Chondrocyte (in vitro differentiated cells): ENCODE results near the gene ZNF474. TPM values are rescaled to one million over a fixed set of nuclear protein-coding genes. Genes with fewer than 3 reads are reported as not detected.

Experiments used
- DNase-seq: peaks from one replicate; pipeline ENCODE4 v3.0.0; 2021; ENCODE audit warnings: mixed read lengths, low spot score
- H3K27ac Mint-ChIP-seq: one replicate; pipeline ENCODE4 v1.8.0; 2021; ENCODE audit warnings: mild to moderate bottlenecking, moderate library complexity, mixed read lengths; ENCODE audit not compliant: unreplicated experiment
- H3K27me3 Mint-ChIP-seq: 2 replicates; pipeline ENCODE4 v1.8.0; 2021; ENCODE audit warnings: low read depth, mixed read lengths
- H3K36me3 Mint-ChIP-seq: 2 replicates; pipeline ENCODE4 v1.8.0; 2021; ENCODE audit warnings: low read depth, mixed read lengths
- H3K4me1 Mint-ChIP-seq: 2 replicates; pipeline ENCODE4 v1.8.0; 2021; ENCODE audit warnings: low read depth, mild to moderate bottlenecking, mixed read lengths
- H3K4me3 Mint-ChIP-seq: one replicate; pipeline ENCODE4 v1.8.0; 2021; ENCODE audit warnings: mild to moderate bottlenecking, moderate library complexity, mixed read lengths; ENCODE audit not compliant: unreplicated experiment
- H3K9me3 Mint-ChIP-seq: 2 replicates; pipeline ENCODE4 v1.8.0; 2021; ENCODE audit warnings: low read depth, mixed read lengths
- CTCF ChIP-seq: fragments of 200-600 bp; sonication (generic); IDR thresholded peaks from 2 replicates; pipeline ENCODE4 v1.5.0; 2021; ENCODE audit warnings: antibody characterized with exemption, mild to moderate bottlenecking, moderate library complexity
- total RNA-seq: library from RNA; stranded (reverse); gene quantifications from 3 replicates; pipeline ENCODE4 v1.2.1, GENCODE V29; 2021

ZNF474 gene
- total RNA-seq, 1 donor from 2014 or later = 0.25 TPM

GRCh38 chr5:122165559-122166078, 36.3 kb downstream of the ZNF474 start:
- no peaks in the 10 kb centered on the region for H3K36me3 Mint-ChIP-seq
- DNase-seq = no peak

GRCh38 chr5:122169350-122170103, 40.2 kb downstream of the ZNF474 start:
- DNase-seq = no peak
- Mint-ChIP-seq H3K27ac (no peak overlapping the region), H3K27me3 (no peaks in the 10 kb centered on the region), H3K4me3 (no peak overlapping the region), H3K4me1 (peaks cover 35% of the 10 kb centered on the region), H3K9me3 (no peaks in the 10 kb centered on the region), H3K36me3 (no peaks in the 10 kb centered on the region)
- TF ChIP-seq CTCF = no peak

More at GRCh38 chr5:122165559-122166078, 36.3 kb downstream of the ZNF474 start:
- no peak for TF ChIP-seq CTCF
- peak overlapping the region; percentile 94 for H3K27ac Mint-ChIP-seq
- H3K27me3 Mint-ChIP-seq = no peaks in the 10 kb centered on the region
- H3K4me3 Mint-ChIP-seq = no peak overlapping the region
- peaks cover 57% of the 10 kb centered on the region for H3K4me1 Mint-ChIP-seq
- no peaks in the 10 kb centered on the region for H3K9me3 Mint-ChIP-seq

GRCh38 chr5:122170620-122171019, 41.3 kb downstream of the ZNF474 start:
- no peak overlapping the region for H3K27ac Mint-ChIP-seq
- H3K4me1 Mint-ChIP-seq = peaks cover 24% of the 10 kb centered on the region
- no peak for DNase-seq

GRCh38 chr5:122172207-122172606, 42.9 kb downstream of the ZNF474 start:
- Mint-ChIP-seq H3K36me3 (no peaks in the 10 kb centered on the region), H3K4me3 (no peak overlapping the region), H3K4me1 (peaks cover 16% of the 10 kb centered on the region), H3K9me3 (no peaks in the 10 kb centered on the region), H3K27ac (no peak overlapping the region), H3K27me3 (no peaks in the 10 kb centered on the region)
- DNase-seq = no peak
- no peak for TF ChIP-seq CTCF

More at GRCh38 chr5:122170620-122171019, 41.3 kb downstream of the ZNF474 start:
- H3K36me3 Mint-ChIP-seq = no peaks in the 10 kb centered on the region
- no peaks in the 10 kb centered on the region for H3K9me3 Mint-ChIP-seq
- TF ChIP-seq CTCF = no peak
- no peaks in the 10 kb centered on the region for H3K27me3 Mint-ChIP-seq
- no peak overlapping the region for H3K4me3 Mint-ChIP-seq

- no peak for DNase-seq
- Mint-ChIP-seq H3K27me3 (no peaks in the 10 kb centered on the region), H3K9me3 (no peaks in the 10 kb centered on the region), H3K4me3 (no peak overlapping the region), H3K36me3 (no peaks in the 10 kb centered on the region), H3K27ac (peak overlapping the region; percentile 55), H3K4me1 (peaks cover 11% of the 10 kb centered on the region)
- no peak for TF ChIP-seq CTCF
Measured at GRCh38 chr5:122173474-122174415, 44.4 kb downstream of the ZNF474 start.
